GM19035 (cell line): ENCODE results near the gene MOBP.
"Not testable (repeated sequence)": the region's sequence is repeated elsewhere in the genome, so short reads cannot be mapped to it uniquely, and the experiment has no call there.

Experiments
- ATAC-seq: cut with Tn5 transposase; IDR thresholded peaks from one replicate; pipeline ENCODE4 v1.9.1; 2021; ENCODE audit not compliant: unreplicated experiment

Gene MOBP

DNA sequence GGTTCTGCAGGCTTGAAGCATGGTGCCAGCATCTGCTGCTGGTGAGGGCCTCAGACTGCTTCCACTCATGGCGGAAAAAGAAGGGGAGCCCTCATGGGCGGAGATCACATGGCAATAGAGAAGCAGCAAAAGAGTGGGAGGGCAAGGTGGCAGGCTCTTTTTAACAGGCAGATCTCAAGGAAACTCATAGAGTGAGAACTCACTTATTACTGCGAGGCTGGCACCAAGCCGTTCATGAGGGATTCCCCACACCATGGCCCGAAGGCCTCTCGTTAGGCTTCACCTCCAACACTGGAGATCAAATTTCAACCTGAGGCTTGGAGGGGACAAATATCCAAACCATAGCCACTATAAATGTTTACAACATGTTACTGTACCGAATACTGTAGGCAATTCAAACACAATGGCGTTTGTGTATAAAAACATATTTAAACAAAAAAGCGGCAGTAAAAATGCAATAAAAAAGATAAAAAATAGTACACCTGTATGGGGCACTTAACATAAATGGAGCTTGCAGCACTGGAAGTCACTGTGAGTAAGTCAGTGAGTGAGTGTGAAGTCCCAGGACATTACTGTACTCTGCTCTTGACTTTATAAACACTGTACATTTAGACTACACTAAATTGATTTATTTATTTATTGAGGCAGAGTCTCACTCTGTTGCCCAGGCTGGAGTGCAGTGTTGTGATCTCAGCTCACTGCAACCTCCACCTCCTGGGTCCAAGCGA lies 18.8 kb upstream of the MOBP start:
- ATAC-seq, result no peak

- ATAC-seq, result no peak
These were observed 17.7 kb upstream of the MOBP start for GRCh38 chr3:39449796-39450195.

GRCh38 chr3:39453134-39453533 lies 14.3 kb upstream of the MOBP start:
- ATAC-seq, result no peak

DNA sequence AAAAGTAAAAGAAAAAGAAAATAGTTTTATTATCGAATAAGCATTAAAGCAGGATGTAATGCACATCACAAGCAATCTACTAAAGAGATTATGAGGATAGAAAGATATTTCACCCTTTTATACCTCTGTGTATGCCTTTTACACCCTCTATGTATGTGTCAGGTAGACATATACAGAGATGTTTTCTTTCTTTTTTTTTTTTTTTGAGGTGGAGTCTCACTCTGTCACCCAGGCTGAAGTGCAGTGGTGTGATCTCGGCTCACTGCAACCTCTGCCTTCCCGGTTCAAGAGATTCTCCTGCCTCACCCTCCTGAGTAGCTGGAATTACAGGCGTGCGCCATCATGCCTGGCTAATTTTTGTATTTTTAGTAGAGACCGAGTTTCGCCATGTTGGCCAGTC lies 13.6 kb upstream of the MOBP start:
- not testable (repeated sequence) for ATAC-seq

DNA sequence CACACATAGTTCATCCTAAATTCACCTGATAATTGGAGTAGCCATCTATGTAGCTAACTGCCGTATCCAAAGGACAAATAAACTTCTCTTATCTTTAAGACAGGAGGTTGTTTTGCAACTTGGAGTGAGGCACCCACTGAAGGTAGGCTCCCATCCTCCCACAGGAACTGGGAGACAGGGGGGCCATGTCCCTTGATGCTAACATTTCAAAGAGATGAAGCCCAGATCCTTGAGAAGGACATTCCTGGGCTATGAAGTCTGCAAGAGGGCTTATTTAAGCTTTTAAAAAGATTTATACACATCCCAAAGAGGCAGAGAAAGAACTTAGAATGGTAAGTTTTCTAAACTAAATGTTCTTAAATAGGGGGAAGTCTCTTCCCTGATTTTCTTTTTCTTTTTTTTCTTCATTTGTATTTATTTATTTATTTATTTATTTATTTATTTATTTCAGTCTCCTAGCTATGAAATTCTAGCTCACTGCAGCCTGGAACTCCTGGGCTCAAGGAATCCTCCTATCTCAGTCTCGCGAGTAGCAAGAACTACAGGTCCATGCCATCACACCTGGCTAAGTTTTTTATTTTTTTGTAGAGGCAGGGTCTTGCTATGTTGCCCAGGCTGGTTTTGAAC lies 12.8 kb upstream of the MOBP start:
- ATAC-seq, result no peak

DNA sequence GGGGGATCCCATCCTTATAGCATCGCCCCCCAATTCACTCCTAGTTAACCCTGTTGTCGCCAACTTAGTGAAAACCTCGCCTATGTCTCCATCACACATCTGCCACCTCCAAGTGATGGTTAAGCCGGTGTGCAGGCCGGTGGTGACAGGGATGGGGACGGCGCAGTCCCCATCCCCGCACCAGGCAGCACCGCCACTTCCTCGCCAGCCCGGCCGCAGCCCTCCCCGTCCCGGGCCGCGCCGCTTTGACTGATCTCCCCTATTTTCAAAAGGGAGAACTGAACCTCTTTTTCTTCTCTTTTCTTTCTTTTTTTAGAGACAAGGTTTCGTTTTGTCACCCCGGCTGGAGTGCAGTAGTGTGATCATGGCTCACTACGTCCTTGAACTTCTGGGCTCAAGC lies 11.3 kb upstream of the MOBP start:
- ATAC-seq, result no peak

DNA sequence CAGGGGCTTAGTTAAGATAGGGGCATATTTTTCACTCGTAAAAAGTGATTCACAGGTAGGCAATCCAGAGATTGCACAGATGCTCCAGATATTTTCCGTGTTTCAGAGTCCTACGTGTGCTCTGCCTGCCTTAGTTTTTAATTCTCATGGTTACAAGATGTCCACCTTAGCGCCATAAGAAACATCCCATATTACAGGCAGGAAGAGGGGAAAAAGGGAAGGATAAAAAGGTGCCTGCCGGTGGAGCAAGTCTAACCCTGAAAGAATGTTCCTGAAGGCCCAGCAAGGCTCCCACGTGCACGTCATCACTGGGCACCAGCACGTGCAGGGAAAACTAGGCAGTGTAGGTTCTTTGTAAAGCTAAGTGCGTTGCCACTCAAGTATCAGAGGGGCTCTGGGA lies 10.1 kb upstream of the MOBP start:
- no peak for ATAC-seq

- ATAC-seq, result not testable (repeated sequence)
These were observed 8.9 kb upstream of the MOBP start for GRCh38 chr3:39458579-39458978.

GRCh38 chr3:39460677-39461076 lies 6.8 kb upstream of the MOBP start:
- ATAC-seq, result no peak

GRCh38 chr3:39463269-39463668 lies 4.2 kb upstream of the MOBP start:
- no peak for ATAC-seq

DNA sequence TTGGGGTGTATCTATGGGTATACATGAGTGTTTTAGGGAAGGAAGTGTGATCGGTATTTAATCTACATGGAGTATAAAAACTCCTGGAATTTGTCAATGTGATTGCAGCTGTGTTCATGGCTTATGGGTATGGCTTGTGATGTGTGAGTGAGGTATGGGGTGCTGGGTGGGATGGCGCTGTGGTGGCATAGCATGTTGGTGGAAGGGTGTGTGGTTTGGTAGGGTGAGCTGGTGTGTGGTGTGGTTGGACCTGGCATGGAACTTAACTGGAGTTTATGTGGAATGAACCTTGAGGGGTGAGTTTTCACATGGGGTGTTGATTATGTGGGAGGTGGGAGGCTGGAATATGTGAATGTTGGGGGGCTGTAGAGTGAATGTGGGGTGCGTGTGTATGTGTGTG lies 492 bp upstream of the MOBP start:
- ATAC-seq, result no peak

GRCh38 chr3:39468108-39468436 lies 592 bp downstream of the MOBP start:
- ATAC-seq, result no peak

DNA sequence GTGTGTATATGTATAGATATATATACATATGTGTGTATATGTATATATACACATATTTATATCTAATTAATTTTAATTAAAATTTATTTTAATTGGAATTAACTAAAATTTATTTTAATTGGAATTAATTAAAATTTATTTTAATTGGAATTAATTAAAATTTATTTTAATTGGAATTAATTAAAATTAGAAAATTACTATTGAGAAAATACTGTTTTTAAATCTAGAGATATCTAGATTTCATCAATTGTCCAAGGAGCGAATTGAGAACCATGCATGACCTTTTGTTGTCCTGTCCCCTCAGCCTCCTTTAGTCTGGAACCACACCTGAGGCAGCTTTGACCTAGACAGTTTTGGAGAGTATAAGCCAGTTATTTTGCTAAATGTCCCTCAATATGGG lies 1.8 kb downstream of the MOBP start:
- ATAC-seq, result no peak

- no peak for ATAC-seq
These were observed 2.5 kb downstream of the MOBP start for GRCh38 chr3:39469945-39470344.

DNA sequence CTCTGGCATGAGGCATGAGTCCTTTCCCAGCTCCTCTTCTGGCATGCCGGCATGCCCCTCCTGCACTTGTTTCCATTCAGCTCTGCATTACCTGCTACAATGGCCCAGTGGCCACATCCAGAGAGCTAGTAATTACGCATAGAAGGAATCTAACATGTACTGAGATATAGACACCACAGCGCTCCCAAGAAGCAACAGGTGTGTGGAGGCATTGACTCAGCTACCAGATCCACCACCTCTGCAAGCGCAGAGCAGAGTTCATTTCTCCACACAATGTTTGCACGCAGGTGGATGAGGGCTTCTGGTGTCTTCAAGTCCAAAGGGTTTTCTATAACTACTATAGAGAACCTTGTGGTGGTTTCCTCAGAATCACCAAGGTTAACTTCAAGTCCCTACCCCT lies 4.2 kb downstream of the MOBP start:
- ATAC-seq, result no peak

DNA sequence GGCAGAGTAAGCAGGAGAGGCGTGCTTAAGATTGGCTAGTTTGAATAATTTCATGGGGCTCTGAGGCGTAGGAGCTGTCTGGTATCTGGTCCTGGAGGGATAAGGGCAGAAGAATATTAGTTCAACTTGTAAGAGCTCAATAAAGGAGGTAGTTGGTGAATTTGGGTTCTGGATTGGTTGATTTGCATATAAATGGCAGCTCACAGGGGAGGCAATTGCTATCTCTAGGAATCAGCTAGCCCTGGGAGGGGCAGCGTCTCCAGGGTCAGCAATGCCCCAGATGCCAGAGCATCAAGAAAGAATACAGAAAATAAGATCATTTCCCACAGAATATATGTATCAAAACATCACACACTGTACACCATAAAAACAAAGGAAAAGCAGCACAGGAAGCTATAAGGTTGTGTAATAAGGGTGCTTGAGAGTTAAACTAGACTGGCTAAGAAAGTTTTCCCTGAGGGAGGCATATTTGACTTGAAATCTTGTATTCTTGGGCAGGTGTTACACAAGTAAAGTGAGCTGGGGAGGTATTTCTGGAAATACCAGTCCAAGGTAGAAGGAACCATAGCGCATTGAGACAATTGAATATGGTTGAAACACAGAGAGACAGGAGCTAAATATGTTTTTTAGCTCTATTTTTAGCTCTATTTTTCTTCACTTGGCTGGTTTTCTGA lies 6.1 kb downstream of the MOBP start:
- no peak for ATAC-seq

- ATAC-seq, result no peak
These were observed 6.6 kb downstream of the MOBP start for GRCh38 chr3:39474126-39474515.

- ATAC-seq, result no peak
These were observed 9.3 kb downstream of the MOBP start for GRCh38 chr3:39476783-39477182.

DNA sequence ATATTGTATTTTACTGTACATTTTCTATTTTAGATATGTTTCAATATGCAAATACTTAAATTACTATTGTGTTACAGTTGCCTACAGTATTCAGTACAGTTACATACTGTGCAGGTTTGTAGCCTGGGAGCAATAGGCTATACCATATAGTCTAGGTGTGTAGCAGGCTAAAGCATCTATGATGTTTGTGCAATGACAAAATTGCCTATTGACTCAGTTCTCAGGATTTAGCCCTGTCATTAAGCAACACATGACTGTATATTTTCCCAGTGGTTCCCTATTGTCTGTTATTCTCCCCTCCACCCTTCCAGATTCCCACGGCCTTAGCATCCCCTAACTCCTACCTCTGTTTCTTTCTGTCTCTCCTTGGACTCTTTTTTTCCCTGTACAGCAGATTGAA lies 10.7 kb downstream of the MOBP start:
- ATAC-seq, result no peak

GRCh38 chr3:39479701-39480414 lies 12.4 kb downstream of the MOBP start:
- ATAC-seq, result no peak

DNA sequence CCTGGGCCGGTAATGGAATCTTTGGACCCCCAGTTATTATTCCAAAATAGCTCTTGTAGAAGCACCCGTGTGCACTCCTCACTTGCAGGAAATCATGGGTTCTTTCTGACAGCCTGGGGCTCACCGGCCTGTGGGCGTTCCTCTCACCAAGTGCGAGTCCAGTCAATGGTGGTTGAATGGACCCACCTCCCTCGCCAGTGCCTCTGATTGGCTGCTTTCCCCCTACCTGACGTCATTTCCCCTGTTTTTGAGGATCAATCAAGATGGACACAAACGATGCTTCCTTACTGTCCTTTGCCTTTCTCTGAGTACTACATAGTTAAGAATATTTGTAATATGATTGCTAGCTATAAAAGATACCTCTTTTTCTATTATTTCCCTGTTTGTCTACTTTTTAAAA lies 18.1 kb downstream of the MOBP start:
- ATAC-seq, result no peak

DNA sequence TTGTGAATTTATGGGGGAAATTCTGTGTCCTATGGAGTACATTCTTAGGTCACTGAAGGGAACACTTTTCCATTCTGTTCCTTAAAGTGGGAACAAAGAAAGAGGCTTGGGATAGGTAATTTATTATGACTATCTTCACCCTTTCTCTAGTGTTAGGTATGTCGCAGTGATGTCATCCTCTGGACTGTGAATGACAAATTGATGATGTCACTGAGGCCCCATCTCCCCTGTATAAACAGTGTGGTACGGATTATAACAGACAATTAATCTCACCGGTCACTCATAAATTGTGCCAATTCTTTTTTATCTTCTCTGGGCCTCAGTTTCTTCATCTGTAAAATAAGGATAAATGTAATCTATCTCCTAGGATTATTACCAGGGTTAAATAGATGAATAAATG lies 23.5 kb downstream of the MOBP start:
- ATAC-seq, result no peak
